ENCODE measurements around the gene CD300C.
"Not testable (repeated sequence)": the region's sequence is repeated elsewhere in the genome, so short reads cannot be mapped to it uniquely, and the experiment has no call there.

CD300C gene

DNA sequence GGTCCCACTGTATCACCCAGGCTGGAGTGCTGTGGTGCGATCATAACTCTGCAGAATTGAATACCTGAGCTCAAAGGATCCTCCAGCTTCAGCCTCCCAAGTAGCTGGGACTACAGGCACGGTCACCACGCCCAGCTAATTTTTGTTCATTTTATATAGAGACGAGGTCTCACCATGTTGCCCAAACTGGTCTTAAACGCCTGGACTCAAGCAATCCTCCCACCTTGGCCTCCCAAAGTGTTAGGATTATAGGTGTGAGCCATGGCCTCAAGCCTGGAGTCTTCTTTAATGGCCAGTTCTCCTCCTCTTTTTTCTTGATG lies 15.1 kb downstream of the CD300C start:
- no peak for DNase-seq

DNA sequence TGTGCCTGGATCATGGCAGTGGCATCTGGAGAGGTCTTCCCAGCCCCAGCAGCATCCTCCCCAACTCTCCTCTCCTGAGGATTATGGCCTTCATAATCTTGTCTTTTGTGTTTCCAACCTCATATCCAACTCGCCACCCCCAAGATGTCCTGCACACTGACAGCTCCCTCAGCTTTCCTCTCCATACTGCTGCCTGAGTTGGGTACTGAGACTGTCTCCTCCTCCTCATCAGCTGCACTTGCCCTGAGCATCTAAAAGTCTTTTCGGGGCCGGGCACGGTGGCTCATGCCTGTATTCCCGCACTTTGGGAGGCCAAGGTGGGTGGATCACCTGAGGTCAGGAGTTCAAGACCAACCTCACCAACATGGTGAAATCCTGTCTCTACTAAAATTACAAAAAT lies 16.7 kb downstream of the CD300C start:
- no peak for DNase-seq

DNA sequence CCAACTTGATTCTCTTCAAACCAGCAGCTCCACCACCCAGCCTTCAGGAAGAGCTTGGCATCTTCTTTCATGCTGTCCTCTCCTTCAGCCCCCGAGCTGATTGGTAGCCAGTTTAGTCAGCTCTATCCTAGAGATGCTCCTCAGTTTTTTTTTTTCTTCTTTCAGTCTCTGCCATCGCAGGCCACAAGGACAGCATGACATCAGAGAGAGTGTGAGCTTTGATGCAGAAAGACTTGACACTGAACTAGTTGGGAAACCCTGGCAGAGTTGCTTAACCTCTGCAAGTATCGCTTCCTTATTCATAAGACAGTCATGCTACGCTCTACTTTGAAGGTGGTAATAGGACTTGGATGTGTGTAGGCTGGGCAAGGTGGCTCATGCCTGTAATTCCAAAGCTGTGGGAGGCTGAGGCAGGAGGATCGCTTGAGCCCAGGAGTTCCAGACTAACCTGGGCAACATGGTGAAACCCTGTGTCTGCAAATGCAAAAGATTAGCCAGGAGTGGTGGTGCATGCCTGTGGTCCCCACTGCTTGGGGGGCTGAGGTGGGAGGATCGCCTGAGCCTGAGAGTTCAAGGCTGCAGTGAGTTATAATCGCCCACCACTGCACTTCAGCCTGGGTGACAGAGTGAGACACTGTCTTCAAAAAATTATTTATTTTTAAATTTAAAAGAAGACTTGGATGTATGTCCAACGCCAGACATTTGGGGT lies 17.3 kb downstream of the CD300C start:
- DNase-seq: no peak

DNA sequence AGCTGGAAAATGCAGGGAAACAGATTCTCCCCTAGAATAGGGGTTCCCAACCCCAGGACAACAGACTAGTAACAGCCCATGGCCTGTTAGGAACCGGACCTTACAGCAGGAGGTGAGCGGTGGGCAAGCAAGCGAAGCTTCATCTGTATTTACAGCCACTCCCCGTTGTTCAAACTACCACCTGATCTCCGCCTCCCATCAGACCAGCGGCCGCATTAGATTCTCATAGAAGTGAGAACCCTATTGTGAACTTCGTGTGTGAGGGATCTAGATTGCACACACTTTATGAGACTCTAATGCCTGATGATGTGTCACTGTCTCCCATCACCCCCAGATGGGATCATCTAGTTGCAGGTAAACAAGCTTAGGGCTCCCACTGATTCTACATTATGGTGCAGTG lies 18.2 kb downstream of the CD300C start:
- no peak for DNase-seq

DNA sequence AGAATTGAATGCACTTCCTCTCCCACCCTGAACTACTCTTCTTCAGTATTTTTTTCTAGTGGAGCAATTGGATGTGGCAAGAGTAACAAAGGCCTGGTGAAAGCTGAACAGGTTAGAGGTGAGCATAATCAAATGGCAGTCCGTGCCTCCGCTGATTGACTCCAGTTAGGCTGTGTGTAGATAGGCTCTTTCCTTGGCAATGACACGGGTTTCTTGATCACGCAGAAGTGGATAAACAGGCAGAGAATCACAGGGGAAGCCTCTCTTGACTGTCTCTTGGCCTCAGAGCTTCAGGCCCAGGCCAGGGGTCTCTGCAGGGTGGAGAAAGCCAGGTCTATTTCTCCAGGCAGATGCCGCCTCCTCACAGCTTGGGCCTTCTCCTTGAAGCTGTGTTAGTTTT lies 18.8 kb downstream of the CD300C start:
- DNase-seq: no peak

DNA sequence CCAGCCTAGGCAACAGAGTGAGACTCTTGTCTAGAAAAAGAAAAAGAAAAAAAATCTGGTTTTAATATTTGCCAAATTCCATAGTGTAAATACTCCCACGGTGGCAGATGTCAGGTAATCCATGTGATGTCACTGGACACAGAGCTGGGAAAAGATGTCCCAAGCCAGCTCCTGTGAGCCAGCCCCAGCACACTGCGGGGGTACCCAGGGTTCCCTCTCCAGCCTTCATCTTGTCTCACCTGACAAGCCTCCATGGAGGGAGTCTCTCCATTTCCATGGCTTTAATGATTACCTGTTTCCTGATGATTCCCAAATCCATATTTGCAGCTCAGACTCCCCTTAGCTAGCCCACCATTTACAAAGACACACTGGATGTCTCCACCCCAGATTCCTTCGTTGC lies 19.2 kb downstream of the CD300C start:
- no peak for DNase-seq

DNA sequence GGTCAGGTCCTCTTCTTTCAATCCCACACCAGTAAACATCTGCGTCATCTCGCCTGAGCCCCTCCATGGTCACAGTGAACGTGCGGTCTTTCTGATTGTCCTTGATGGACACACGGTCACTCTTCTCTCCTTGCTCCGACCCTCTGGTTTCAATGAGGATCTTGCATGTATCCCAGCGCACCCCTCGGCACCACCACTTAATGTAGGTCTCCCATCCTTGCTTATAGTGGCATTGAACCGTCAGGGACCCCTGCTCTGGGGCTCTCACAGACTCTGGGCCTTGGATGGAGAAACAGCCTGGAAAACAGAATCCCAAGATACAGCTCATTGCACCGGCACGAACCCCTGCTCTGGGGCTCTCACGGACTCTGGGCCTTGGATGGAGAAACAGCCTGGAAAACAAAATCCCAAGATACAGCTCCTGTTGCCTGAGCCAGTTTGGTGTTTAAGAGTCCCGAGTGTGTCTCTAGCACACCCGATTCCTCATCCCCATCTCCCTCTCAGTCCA lies 20.1 kb downstream of the CD300C start:
- DNase-seq: no peak

DNA sequence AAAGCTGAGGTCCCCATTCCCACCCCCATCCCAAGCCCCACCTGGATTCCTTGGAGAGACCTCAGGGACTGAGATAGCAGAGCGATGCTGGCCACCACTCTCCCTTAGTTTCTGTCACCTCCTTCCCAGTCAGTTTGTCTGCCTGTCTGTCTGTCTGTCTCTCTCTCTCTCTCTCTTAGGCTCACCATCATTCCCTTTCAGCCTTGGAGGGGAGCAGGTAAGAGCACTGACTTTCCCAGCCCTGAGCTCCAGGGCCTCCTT lies 20.5 kb downstream of the CD300C start:
- DNase-seq: no peak

DNA sequence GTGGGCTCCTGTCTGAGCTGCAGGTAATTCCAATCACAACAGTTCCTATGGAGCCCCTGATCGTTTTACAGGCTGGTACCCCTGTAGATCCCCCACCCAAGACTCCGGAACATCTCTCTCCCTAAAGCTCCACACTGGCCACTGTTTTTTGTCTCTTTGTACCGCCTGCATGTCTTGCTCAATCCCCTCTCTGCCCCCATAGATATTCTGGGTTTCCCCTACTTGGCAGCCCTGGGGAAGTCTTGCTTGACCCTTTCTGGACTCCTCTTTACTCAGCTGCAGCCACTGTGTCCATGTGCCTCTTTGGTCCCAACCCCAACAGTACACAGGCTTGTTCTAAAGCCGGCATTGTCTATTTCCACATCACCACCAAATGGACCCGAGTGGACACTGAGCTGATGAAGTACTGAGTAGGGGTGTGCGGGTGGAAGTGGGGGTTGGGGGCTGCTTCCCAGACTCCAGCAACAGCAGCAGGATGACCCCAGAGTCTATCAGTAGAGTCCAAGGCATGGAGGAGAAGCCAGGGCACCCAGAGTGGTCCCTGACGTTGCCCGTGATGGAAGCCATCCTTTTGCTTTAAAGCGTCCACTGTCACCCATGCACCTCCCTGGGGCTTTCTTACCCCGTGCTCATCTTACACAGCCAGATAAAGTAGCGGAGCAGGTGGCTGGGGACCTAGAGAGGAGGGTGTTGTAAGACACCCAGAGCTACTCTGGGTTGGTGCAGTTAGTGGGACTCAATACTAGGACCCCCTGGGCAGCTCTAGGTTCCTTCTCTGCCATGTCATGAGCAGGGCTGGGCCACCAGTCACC lies 21.1 kb downstream of the CD300C start:
- DNase-seq: no peak

DNA sequence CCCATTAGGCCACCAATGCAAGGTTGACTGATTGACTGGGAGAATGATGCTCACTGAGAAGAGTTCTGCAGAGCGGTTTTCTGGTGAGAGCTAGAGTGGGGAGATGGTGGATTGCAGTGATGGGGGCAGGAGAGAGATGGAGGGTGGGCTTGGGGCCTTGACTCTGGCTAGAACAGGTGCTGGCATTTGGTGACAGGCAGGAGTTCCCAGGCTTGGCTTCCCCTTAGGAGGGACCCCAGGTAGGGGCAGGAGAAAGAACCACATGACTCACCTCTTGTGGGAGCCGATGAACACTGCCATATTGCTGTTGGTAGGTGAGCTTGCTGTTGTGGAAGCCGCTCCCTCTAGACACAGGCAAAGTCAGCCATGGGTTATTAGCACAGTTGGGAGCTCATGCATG lies 22.6 kb downstream of the CD300C start:
- no peak for DNase-seq

DNA sequence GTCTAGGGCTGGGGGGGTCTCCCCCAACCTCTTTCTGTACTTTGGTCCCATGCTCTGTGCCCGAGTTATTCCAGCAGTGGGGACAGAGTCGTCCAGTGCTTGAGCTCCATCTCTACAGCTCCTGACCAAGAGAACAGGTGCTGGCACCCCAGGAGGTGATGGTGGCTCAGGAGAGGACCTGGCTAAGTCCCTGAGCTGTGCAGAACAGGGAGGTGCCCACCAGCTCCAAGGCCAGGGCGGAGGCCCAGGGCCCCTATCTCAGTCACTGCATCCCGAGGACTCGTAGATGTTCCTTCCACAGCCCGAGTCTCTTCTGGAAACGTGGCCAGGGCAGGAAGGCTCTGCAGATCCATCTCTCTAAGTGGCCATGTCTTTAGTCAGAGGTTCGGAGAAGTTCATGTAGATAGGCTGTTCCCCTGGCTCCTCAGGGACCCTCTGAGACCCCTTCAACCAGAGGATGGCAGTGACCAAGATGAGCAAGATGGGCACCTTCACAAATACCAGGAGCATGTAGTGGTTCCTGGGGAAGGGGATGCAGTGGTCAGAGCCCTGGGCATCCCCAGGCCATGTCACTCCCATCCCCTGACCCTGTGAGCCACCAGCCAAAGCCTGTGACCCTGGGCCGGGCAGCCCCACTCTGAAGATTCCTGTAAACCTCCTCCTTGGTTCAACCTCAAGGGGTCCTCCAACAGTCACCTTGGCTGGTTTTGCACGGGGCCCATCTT lies 23.4 kb downstream of the CD300C start:
- no peak for DNase-seq

DNA sequence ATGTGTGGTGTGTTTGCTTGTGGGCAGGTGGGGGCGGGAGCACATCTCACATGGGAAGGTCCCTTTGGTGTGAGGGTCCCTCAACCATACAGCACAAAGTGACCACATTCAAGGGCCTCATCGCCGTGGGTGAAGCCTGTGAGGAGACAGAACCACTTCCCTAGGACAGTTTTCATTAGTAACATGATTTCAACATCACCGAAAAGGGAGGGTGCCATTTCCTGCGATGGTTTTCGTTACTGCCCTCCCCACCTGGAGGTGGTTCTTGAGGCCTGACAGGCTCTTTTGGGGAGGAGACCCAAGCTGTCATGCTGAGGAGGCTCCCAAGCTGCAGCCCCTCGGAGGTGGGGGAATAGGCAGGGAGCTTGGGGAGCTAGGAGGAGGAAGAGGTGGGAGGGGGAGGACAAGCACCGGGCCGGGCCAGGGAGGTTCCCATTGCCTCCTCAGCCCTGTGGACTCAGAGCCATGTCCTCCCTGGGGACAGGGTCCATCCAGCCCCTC lies 24.2 kb downstream of the CD300C start:
- no peak for DNase-seq

DNA sequence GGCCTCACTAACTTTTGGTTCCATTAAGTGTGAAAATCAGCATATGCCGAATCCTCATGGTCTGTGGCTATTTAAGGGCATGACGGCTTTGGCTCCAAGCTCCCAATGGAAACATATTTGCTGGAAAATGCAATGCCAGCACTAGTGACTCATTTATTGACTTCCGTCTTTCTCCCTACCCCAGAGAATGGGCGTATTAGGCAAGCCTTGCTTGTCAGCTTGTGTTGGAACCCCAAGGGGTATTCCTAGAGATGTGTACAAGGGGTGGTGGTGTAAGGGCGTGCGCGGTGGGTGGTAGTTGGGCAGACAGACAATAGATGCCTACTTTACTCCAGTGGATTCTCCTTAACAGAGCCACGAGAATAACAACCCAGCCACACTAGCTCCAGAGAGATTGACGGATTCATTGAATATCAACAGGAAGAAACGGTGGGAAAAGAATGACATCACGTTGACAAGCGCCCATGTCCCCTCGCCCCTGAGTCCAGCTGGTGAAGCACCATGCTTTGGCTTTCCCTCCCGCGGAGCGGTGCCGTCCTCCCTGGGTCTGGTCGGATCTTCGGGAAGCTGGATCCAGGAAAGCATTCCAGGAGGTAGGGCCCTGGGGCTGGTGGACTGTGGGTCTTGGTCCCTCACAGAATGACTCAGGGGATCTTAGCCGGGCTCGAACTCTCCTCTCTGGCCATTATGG lies 25.0 kb downstream of the CD300C start:
- DNase-seq: no peak

DNA sequence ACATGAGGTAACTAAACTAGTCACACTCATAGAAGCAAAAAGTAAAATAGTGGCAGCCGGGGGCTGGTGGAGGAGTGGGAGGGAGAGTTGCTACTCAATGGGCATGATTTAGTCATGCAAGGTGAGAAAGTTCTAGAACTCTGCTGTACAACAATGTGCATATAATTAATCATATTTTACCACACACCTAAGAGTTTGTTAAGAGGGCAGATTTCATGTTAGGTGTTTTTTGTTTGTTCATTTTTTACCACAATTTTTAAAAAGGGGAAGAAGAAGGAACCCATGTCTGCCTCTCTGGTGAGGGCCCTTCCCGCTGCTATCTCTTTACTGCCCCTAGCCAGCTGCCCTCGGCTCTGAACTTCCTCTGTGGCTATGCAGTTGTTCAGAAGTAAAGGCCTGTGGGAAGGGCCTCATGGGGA lies 25.9 kb downstream of the CD300C start:
- no peak for DNase-seq

DNA sequence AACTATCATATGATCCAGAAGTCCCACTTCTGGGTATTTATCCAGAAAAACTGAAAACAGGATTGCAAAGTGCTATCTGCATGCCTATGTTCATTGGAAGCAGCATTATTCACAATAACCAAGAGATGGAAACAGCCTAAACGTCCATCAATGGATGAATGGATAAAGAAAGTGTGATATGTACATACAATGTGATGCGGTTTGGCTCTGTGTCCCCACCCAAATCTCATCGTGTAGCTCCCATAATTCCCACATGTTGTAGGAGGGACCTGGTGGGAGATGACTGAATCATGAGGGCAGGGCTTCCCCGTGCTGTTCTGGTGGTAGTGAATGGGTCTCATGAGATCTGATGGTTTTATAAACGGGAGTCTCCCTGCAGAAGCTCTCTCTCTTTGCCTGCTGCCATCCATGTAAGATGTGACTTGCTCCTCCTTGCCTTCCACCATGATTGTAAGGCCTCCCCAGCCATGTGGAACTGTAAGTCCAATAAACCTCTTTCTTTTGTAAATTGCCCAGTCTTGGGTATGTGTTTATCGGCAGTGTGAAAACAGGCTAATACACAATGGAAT lies 27.4 kb downstream of the CD300C start:
- DNase-seq: not testable (repeated sequence)

DNA sequence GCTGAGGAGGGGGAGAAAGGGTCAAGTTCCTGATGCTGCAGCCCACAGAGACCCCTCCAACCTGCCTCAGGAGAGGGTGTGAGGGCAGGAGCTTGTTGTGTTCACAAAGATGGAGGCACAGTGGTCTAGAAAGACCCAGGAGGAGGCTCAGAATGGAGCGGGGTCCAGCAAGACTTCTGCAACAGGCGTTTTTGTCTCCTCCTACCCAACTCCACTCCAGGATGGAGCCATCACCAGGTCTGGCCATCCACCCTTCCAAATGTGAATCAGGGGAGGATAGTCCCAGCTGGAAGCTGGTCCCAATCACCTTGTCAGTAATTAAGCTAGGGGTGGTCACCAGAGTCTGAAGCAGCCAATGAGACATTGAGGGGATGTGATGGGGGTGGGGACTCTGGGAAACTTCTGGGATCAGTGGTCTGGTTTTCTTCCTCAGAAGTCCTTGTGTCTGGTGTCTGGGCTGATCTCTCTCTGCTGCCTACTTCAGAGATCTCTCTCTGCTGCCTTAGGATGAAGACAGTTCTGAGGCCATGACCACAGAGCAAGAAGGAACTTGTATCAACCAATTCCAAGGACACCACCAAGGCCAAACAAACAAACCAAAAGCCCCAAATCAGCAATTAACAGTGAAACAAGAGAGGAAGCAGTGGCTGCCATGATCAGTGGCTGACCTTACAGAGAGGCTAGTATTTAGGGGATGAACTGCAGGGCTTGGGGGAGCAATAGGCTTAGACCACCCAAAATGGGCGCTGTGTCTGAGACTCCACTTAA lies 29.2 kb downstream of the CD300C start:
- no peak for DNase-seq

DNA sequence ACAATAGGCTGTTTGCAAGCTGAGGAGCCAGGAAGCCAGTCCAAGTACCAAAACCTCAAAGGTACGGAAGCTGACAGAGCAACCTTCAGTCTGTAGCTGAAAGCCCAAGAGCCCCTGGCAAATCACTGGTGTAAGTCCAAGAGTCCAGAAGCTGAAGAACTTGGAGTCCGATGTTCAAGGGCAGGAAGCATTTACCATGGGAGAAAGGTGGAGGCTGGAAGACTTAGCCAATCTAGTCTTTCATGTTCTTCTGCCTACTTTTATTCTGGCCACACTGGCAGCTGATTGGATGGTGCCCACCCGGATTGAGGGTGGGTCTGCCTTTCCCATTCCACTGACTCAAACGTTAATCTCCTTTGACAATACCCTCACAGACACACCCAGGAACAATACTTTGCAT lies 30.0 kb downstream of the CD300C start:
- no peak for DNase-seq

DNA sequence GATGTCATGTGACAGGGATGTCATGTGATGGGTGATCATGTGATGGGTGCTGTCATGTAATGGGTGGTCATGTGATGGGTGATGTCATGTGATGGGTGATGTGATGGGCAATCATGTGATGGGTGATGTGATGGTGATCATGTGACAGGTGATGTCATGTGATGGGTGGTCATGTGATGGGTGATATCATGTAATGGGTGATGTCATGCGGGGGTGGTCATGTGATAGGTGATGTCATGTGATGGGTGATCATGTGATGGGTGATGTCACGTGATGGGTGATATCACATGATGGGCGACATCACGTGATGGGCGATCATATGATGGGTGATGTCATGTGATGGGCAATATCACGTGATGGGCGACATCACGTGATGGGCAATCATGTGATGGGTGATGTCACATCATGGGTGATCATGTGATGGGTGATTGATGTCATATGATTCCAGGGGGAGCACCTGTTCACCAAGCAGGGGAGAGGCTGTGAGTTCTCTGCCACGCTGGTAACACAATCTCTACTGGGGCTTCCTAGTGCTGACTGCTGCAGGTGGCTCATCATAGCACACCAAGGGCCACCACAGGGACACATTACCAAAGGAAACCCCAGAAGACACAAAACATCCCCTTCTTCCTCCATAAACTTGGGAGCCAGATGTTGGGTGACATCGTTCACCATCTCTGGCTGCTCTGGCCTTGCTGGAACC lies 31.1 kb downstream of the CD300C start:
- DNase-seq: no peak

DNA sequence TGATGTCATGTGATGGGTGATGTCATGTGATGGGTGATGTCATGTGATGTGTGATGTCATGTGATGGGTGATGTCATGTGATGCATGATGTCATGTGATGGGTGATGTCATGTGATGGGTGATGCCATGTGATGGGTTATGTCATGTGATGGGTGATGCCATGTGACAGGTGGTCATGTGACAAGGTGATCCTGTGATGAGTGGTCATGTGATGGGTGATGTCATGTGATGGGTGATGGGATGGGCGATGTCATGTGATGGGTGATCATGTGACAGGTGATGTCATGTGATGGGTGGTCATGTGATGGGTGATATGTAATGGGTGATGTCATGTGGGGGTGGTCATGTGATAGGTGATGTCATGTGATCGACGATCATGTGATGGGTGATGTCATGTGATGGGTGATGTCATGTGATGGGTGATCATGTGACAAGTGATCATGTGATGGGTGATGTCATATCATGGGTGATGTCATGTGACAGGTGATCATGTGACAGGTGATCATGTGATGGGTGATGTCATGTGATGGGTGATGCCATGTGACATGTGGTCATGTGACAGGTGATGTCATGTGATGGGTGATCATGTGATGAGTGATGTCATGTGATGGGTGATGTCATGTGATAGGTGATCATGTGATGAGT lies 31.8 kb downstream of the CD300C start:
- DNase-seq: no peak

DNA sequence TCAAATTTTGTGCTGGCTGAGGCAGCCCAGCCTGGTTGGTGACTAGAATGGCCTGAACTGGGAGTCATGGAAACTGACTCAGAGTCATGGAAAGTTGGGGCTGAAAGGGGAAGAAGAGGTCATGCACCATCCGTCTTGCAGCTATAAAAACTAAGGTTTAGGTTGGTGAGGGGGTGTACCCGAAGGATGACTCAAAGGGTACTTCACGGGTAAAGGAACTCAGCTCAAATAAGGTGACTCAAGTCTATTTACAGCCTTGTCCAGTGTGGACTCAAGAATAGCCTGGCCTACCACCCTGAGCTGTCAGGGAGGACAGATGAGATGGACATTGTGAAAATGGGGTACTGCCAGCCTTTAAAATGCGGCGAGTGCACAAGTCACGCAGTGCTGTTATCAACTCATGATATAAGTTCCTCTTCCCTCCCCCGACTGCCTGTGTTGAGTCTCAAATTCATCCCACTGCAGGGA lies 33.3 kb downstream of the CD300C start:
- no peak for DNase-seq

DNA sequence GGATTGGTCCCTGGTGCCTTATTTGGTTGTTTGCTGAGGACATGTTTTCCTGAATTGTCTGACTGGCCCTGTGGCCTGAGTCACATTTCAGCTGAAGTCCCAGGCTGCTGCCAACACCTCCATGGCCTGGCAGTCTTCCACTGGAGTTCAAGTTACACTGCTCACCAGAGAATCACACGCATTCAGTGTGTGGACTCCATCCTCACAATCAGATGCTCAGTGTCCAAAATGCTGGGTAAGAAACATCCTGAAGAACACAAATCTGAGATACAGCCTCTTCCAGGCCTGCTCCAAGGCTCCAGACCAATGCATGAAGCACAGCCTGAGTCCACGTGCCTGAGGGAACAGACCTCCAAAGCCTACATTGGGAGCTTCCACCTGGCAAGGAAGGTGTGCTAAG lies 33.9 kb downstream of the CD300C start:
- no peak for DNase-seq
